K562 (cell line): ENCODE results near the gene FASTKD3. TPM values are rescaled to one million over a fixed set of nuclear protein-coding genes. Genes with fewer than 3 reads are reported as not detected.
A peak's percentile ranks its signal among the peaks of the same experiment; 100 is the strongest.

ENCODE experiments used
- ATAC-seq: fragments of 200-7000 bp; cut with Tn5 transposase; 3 replicates; pipeline ENCODE4 v1.9.1; 2020; ENCODE audit warnings: moderate library complexity
- BruUV-seq: library from RNA; stranded (reverse); fragments of 400-500 nt; replicated peaks from 2 replicates; lab custom pipeline; 2021; lab: Mats Ljungman, UMichigan
- CTCF ChIA-PET: fragments of 300-600 bp; formaldehyde crosslinking; extraction: SDS; loops from one replicate; lab custom pipeline; 2021; ENCODE audit warnings: low intra/inter-chr PET ratio; lab: Yijun Ruan, JAX
- POLR2A ChIA-PET: fragments of 300-600, 350-650 bp; sonication (Branson Sonifier 250); formaldehyde crosslinking; extraction: SDS; loops from one replicate; lab custom pipeline; 2021; ENCODE audit warnings: antibody characterized with exemption, inconsistent platforms; lab: Yijun Ruan, JAX
- DNase-seq, 4 experiments: peaks; one replicate each; pipeline versions ENCODE4 v3.0.0 to v3.0.0-alpha.2; 2011 to 2018; ENCODE audit warnings: low spot score in 3 of 4, mixed read lengths in 3 of 4; ENCODE audit errors: extremely low read depth in 1 of 4
- FAIRE-seq: peaks from 2 replicates; lab custom pipeline; 2011; peaks lifted over from hg19 to GRCh38; lab: Jason Lieb, UNC
- H2AFZ ChIP-seq: 2 replicates; pipeline ENCODE4 v1.6.0; 2011; ENCODE audit warnings: low read depth, low read length, control low read depth, inconsistent platforms
- H3K27ac ChIP-seq: fragments of 200-600 bp; 3 replicates; pipeline ENCODE4 v1.8.0; 2011; ENCODE audit warnings: low read depth, mild to moderate bottlenecking, control low read depth, inconsistent platforms, low read length, moderate library complexity, mixed read lengths; ENCODE audit errors: extremely low read depth
- H3K27me3 ChIP-seq, 2 experiments: fragments of 300-600 bp in 1 of 2; 2 replicates in 1 of 2; 3 replicates in 1 of 2; pipeline versions ENCODE4 v1.6.0 to v1.8.0; 2011; ENCODE audit warnings: inconsistent platforms in 2 of 2, low read length in 2 of 2, mild to moderate bottlenecking in 1 of 2, mixed read lengths in 1 of 2, moderate library complexity in 1 of 2; ENCODE audit not compliant: control insufficient read depth in 2 of 2, insufficient read depth in 2 of 2
- H3K36me3 ChIP-seq: fragments of 300-600 bp; 3 replicates; pipeline ENCODE4 v1.8.0; 2011; ENCODE audit warnings: mild to moderate bottlenecking, low read length, inconsistent platforms; ENCODE audit not compliant: control insufficient read depth, insufficient read depth
- H3K4me1 ChIP-seq, 2 experiments: fragments of 200-600 bp in 1 of 2; replicated peaks in 1 of 2; 2 replicates in 1 of 2; 3 replicates in 1 of 2; pipeline versions ENCODE4 v1.5.1 to v1.8.0; 2011; ENCODE audit warnings: inconsistent platforms in 2 of 2, low read length in 2 of 2, mild to moderate bottlenecking in 1 of 2, mixed read lengths in 1 of 2, moderate library complexity in 1 of 2; ENCODE audit not compliant: control insufficient read depth in 2 of 2, insufficient read depth in 2 of 2
- H3K4me2 ChIP-seq: 2 replicates; pipeline ENCODE4 v1.6.1; 2011; ENCODE audit warnings: low read length, control low read depth, inconsistent platforms, mixed read lengths; ENCODE audit not compliant: insufficient read depth
- H3K4me3 ChIP-seq: fragments of 200-600 bp; sonication (generic), shearing (Covaris generic); 2 replicates; pipeline ENCODE4 v1.5.1; 2016; ENCODE audit warnings: control low read depth, inconsistent platforms
- H3K79me2 ChIP-seq: fragments of 200-600 bp; 3 replicates; pipeline ENCODE4 v1.8.0; 2011; ENCODE audit warnings: low read length, inconsistent platforms; ENCODE audit not compliant: control insufficient read depth, insufficient read depth
- H3K9ac ChIP-seq, 2 experiments: 2 replicates each; pipeline versions ENCODE4 v1.6.0 to v1.6.1; 2011; ENCODE audit warnings: low read depth in 2 of 2, low read length in 2 of 2, control low read depth in 1 of 2, inconsistent platforms in 1 of 2, mild to moderate bottlenecking in 1 of 2, mixed read lengths in 1 of 2; ENCODE audit not compliant: insufficient read depth in 1 of 2
- H3K9me1 ChIP-seq: one replicate; pipeline ENCODE4 v1.6.0; 2011; ENCODE audit warnings: inconsistent platforms, mild to moderate bottlenecking, low read length, moderate library complexity; ENCODE audit not compliant: control insufficient read depth, insufficient read depth
- H3K9me3 ChIP-seq: replicated peaks from 2 replicates; pipeline ENCODE4 v1.5.1; 2011; ENCODE audit warnings: low read depth, low read length, inconsistent platforms; ENCODE audit not compliant: control insufficient read depth, insufficient read depth
- H4K20me1 ChIP-seq: replicated peaks from 2 replicates; pipeline ENCODE4 v1.6.1; 2011; ENCODE audit warnings: low read length, inconsistent platforms, mixed read lengths; ENCODE audit not compliant: control insufficient read depth, insufficient read depth
- ILK ChIP-seq: fragments of 450-650 bp; IDR thresholded peaks from 2 replicates; pipeline ENCODE4 v1.6.1; 2016; ENCODE audit warnings: missing genetic modification characterization, low read depth, mild to moderate bottlenecking, missing compliant biosample characterization, moderate library complexity, borderline replicate concordance
- ZNF224 ChIP-seq: sonication (generic); formaldehyde crosslinking; IDR thresholded peaks from 2 replicates; pipeline ENCODE4 v1.8.0; 2022; ENCODE audit warnings: mild to moderate bottlenecking, missing genetic modification reagents
- ZNF23 ChIP-seq: fragments of 250-450 bp; sonication (Bioruptor Pico); IDR thresholded peaks from 2 replicates; pipeline ENCODE4 v1.4.0; 2020; ENCODE audit warnings: mild to moderate bottlenecking
- ZNF316 ChIP-seq: fragments of 450-650 bp; IDR thresholded peaks from 2 replicates; pipeline ENCODE4 v1.6.1; 2016
- ZNF695 ChIP-seq: fragments of 450-650 bp; formaldehyde crosslinking; IDR thresholded peaks from 2 replicates; pipeline ENCODE4 v1.4.0; 2020; ENCODE audit warnings: mild to moderate bottlenecking, moderate library complexity
- WGBS: fragments of 100-300 bp; shearing (Covaris generic); methylation state at CpG from one replicate; pipeline ENCODE4 v1.1.6; 2016; ENCODE audit warnings: low coverage, mixed read lengths; ENCODE audit not compliant: insufficient coverage; ENCODE audit errors: missing lambda C conversion rate; 5-methylcytosine and 5-hydroxymethylcytosine counted together
- in situ Hi-C: fragments of 300-500 bp; cut with MboI; formaldehyde crosslinking; loops from 4 replicates; pipeline ENCODE4 v1.15.0; 2018; ENCODE audit warnings: inconsistent platforms, mixed read lengths
- intact Hi-C: fragments of 100-400 bp; cut with micrococcal nuclease; formaldehyde crosslinking; loops from 2 replicates; pipeline ENCODE4 v1.14.2; 2022
- polyA plus RNA-seq, 8 experiments: library from polyadenylated mRNA; depleted of rRNA in 4 of 8; stranded (reverse) in 5 of 8; unstranded in 3 of 8; fragments of >200 nt; fragmentation: Nextera tagmentation in 2 of 8; fragmentation: Illumina TruSeq in 1 of 8; extraction: Ambion mirVana in 2 of 8; extraction: Trizol in 1 of 8; gene quantifications; 2 replicates each; pipeline versions ENCODE4 v1.2.1 to v1.2.3, GENCODE V29; 2011 to 2014; ENCODE audit warnings: inconsistent platforms in 1 of 8, missing spikeins in 1 of 8
- total RNA-seq, 7 experiments: library from RNA; depleted of rRNA in 6 of 7; stranded (reverse); fragments of >200 nt in 6 of 7; fragmentation: Illumina TruSeq in 2 of 7; extraction: Trizol in 2 of 7; gene quantifications; 2 replicates each; pipeline versions ENCODE4 v1.2.1 to v1.2.3, GENCODE V29; 2011 to 2021; ENCODE audit warnings: low replicate concordance in 1 of 7

Gene FASTKD3
- total and polyA plus RNA-seq, 9 of the 15 experiments (the other 6 are each of a cell fraction or from before 2014, with no cell fraction given), result 17.1 to 149 (median 47.5) TPM

GRCh38 chr5:7902201-7902600 is 33.4 kb upstream of the FASTKD3 start:
- FAIRE-seq (no peak), DNase-seq (no peak), ATAC-seq (no peak)
- no peak overlapping the region for H3K9ac ChIP-seq
- H3K4me2 ChIP-seq, result no peak overlapping the region
- 89% methylated on average over 3 of the region's 3 CpGs for WGBS
- in situ Hi-C loops, result no loop called here
- no peak overlapping the region for H3K27ac ChIP-seq
- H3K27me3 ChIP-seq, result no peaks in the 10 kb centered on the region
- H3K9me3 ChIP-seq, result no peaks in the 10 kb centered on the region
- peaks cover 66% of the 10 kb centered on the region for H3K36me3 ChIP-seq
- H4K20me1 ChIP-seq, result no peaks in the 10 kb centered on the region
- TF ChIP-seq ZNF224 (CRISPR knock-in tag) (no peak), ILK (tag) (no peak), ZNF23 (CRISPR knock-in tag) (no peak), ZNF316 (0 out of 2 replicates have a peak, but pooled peaks have one; percentile 15), ZNF695 (CRISPR knock-in tag) (no peak)
- CTCF ChIA-PET, result interaction anchor here (0.6 kb wide), 1 partner anchor 1218 kb away, joined by 3 read pairs; no protein-coding TSS in a partner anchor
- no peaks in the 10 kb centered on the region for H3K79me2 ChIP-seq
- no peak overlapping the region for H2AFZ ChIP-seq
- POLR2A ChIA-PET, result interaction anchor here (0.6 to 0.7 kb wide), 2 partner anchors 109 to 1504 kb away, joined by 3 read pairs; no protein-coding TSS in a partner anchor
- no peak overlapping the region for H3K4me3 ChIP-seq
- H3K4me1 ChIP-seq, result no peaks in the 10 kb centered on the region
- no peaks in the 10 kb centered on the region for H3K9me1 ChIP-seq
- intact Hi-C loops, result no loop called here
- BruUV-seq, result no TSS peak

GRCh38 chr5:7897014-7897600 is 28.3 kb upstream of the FASTKD3 start:
- H3K36me3 ChIP-seq, result peaks cover 98% of the 10 kb centered on the region
- no TSS peak for BruUV-seq
- H3K4me3 ChIP-seq, result no peak overlapping the region
- H4K20me1 ChIP-seq, result no peaks in the 10 kb centered on the region
- POLR2A ChIA-PET, result interaction anchor here (0.6 to 1.5 kb wide), 2 partner anchors 14 to 548 kb away, joined by 4 read pairs; no protein-coding TSS in a partner anchor
- no peaks in the 10 kb centered on the region for H3K9me1 ChIP-seq
- intact Hi-C loops, result no loop called here
- H3K9ac ChIP-seq, result no peak overlapping the region
- H3K27me3 ChIP-seq, result no peaks in the 10 kb centered on the region
- FAIRE-seq (peak; percentile 65), ATAC-seq (peak; percentile 96), DNase-seq (peak; percentile 40 to 65 (median 57))
- in situ Hi-C loops, result no loop called here
- H2AFZ ChIP-seq, result no peak overlapping the region
- H3K4me1 ChIP-seq, result no peaks in the 10 kb centered on the region
- no peaks in the 10 kb centered on the region for H3K79me2 ChIP-seq
- H3K4me2 ChIP-seq, result no peak overlapping the region
- WGBS, result 52% methylated on average over 5 of the region's 5 CpGs
- CTCF ChIA-PET, result no interaction called here
- no peaks in the 10 kb centered on the region for H3K9me3 ChIP-seq
- no peak overlapping the region for H3K27ac ChIP-seq
